ENCODE measurements around the gene PACRG. TPM values are rescaled to one million over a fixed set of nuclear protein-coding genes. Genes with fewer than 3 reads are reported as not detected.

Gene PACRG
- total RNA-seq, 2 experiments from 2014 or later, result 0.78 TPM; not detected in 1

DNA sequence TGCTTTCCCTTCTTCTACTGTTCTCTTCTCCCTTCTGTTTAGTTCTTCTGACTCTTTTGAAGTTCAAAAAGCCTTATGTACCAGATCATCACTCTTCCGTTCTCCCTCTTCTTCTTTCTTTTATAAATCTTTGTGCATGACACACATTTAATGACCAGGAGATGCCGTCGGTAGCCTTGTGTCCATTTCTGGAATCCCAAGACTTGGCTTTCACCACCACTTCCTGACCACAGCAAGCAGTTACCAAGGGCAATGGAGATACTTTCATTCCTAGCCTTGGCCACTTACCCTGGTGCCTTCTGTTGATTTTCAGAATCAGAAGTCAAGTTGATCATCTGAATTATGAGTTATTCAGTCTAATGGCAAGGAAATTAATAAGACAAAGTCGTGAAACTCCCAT, 418.3 kb downstream of the PACRG start:
- Mint-ChIP-seq H3K36me3 (ENCODE audit: low read depth) (no peaks in the 10 kb centered on the region), H3K4me3 (no peak overlapping the region), H3K4me1 (ENCODE audit: low read depth) (no peaks in the 10 kb centered on the region), H3K27ac (no peak overlapping the region), H3K27me3 (ENCODE audit: low read depth) (no peaks in the 10 kb centered on the region), H3K9me3 (ENCODE audit: insufficient read depth) (no peaks in the 10 kb centered on the region)
- ChIA-PET CTCF (no interaction called here), POLR2A (no interaction called here)
- ATAC-seq, result no peak
- no peak for DNase-seq

DNA sequence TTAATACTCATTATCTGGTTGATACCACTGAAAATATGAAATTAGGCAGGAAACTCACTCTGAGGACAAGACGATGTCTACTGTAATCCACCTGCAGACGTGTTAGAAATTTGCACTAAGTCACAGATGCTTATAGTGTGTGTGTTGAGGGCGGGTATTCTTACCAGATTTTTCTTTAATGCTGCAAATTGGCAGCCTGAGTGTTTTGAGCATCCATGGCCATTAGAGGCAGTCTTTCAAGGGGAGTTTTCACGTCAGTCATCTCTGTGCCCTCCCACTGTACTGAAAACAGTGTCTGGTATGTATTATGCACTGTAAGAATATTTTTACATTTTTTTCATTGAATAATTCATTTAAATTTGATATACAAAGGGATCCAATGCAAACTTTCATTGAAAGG, 420.2 kb downstream of the PACRG start:
- Mint-ChIP-seq H3K4me3 (no peak overlapping the region), H3K27me3 (ENCODE audit: low read depth) (no peaks in the 10 kb centered on the region), H3K9me3 (ENCODE audit: insufficient read depth) (no peaks in the 10 kb centered on the region), H3K36me3 (ENCODE audit: low read depth) (no peaks in the 10 kb centered on the region), H3K4me1 (ENCODE audit: low read depth) (no peaks in the 10 kb centered on the region), H3K27ac (no peak overlapping the region)
- ChIA-PET CTCF (no interaction called here), POLR2A (no interaction called here)
- DNase-seq (no peak), ATAC-seq (no peak)

DNA sequence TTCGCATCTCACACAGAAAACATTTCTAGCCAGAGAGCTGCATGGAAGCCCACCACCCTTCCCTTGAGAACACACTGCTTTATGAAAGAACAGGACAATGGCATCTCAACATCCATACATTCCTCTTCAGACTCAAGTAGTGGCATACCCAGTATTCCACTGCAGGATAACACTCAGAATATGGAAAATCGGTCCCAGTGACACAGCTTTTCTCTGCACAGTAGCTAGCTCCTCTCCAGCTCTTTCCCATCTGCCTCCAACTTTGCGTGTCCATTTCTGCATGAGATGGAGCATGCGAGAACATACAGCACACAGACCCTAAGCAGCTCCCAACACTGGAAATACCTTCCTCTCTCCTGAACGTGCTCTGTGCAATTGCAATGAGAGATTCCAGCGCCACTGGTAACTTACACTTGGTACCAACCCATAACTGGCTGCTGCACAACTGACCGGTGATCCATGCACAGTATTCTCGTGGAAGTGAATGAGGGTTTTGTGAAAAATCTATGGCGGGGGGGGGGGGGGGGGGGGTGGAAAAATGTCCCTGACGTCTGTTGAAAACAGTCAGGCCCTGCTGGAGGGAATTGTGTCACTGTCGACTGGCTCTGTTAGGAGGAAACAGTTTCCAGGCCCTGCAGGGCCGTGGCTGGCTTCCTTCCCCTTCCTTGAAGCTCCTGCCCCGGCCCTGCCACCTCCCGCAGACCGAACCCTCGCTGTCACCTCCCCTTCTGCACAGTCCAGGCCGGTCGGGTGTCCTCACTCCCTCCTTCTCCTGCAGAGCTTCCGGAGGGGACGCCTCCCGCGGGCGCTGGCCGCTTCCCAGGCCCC, 420.9 kb downstream of the PACRG start:
- no peak overlapping the region for H3K27ac Mint-ChIP-seq
- ChIA-PET CTCF (no interaction called here), POLR2A (no interaction called here)
- no peaks in the 10 kb centered on the region for H3K27me3 Mint-ChIP-seq (ENCODE audit: low read depth)
- no peaks in the 10 kb centered on the region for H3K4me1 Mint-ChIP-seq (ENCODE audit: low read depth)
- DNase-seq (no peak), ATAC-seq (no peak)
- H3K9me3 Mint-ChIP-seq (ENCODE audit: insufficient read depth), result no peaks in the 10 kb centered on the region
- no peak overlapping the region for H3K4me3 Mint-ChIP-seq
- no peaks in the 10 kb centered on the region for H3K36me3 Mint-ChIP-seq (ENCODE audit: low read depth)

DNA sequence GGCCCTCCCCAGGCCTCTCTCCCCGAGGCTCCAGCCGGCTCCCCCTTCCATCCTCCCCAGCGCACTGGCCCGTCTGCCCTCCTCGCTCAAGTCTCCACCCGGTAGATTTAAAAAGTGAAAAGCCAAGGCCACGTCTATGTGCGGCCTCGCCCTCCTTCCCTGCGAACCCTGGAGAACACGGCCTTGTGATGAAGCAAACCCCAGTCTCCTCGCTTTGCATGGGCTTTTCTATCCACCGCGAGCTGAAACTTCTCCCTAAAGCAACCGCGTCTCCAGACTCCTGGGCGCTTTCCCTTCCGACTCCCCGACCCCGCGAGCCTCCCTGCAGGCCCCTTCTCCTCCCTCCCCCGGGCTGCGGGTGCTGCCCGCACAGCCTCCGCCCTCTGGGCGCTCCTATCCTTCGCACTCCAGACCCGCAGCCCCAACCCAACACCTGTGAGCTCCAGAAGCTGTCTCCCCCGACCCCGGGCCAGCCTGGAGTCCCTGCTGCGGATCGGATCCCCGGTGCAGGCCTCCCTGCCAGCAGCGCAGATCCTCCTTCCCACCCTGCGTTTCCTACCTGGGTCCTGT, 421.6 kb downstream of the PACRG start:
- Mint-ChIP-seq H3K36me3 (ENCODE audit: low read depth) (no peaks in the 10 kb centered on the region), H3K27me3 (ENCODE audit: low read depth) (no peaks in the 10 kb centered on the region), H3K27ac (no peak overlapping the region), H3K4me3 (no peak overlapping the region), H3K4me1 (ENCODE audit: low read depth) (no peaks in the 10 kb centered on the region), H3K9me3 (ENCODE audit: insufficient read depth) (no peaks in the 10 kb centered on the region)
- ATAC-seq (no peak), DNase-seq (no peak)
- ChIA-PET POLR2A (no interaction called here), CTCF (no interaction called here)

DNA sequence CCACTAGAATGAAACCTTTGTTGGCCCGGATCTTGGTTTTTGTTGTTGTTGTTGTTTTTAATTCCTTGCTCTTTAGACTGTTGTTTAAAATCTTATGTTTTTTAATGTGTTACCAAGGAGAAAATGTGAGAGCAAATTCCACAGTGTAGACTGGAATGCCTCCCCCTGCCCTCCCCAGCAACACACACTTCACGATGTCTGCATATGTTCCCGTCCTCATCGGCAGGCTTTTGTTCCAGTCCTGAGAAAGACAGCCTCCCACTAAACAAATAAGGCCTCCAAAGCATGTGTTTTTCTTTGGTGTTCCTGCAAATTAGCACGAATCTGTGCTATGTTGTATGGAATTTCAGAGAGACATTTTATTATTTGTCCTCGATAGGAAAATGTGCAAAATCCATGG, 423.4 kb downstream of the PACRG start:
- no peaks in the 10 kb centered on the region for H3K4me1 Mint-ChIP-seq (ENCODE audit: low read depth)

DNA sequence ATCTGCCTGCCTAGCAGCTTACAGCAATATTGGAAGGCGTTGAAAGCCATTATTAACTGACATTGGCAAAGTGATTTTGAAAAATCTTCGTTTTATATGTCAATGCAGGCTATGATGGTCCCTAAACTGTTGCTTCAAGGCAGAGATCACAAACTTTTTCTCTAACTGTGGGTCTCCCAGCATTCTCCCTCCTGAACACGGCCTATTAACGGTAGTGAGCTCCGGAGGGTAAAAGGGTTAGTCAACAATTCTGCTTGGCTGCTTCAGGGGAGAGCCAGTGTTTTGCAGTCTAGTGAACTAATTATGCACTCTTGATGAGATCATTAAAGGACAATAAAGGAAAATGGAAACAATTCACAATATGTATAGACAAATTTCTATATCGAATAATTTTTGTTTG, 424.9 kb downstream of the PACRG start:
- H3K4me3 Mint-ChIP-seq, result no peak overlapping the region
- H3K27me3 Mint-ChIP-seq (ENCODE audit: low read depth), result no peaks in the 10 kb centered on the region
- no peak overlapping the region for H3K27ac Mint-ChIP-seq
- no peaks in the 10 kb centered on the region for H3K9me3 Mint-ChIP-seq (ENCODE audit: insufficient read depth)
- CTCF ChIA-PET, result no interaction called here
- ATAC-seq (no peak), DNase-seq (no peak)
- POLR2A ChIA-PET, result no interaction called here
- H3K36me3 Mint-ChIP-seq (ENCODE audit: low read depth), result no peaks in the 10 kb centered on the region
- H3K4me1 Mint-ChIP-seq (ENCODE audit: low read depth), result no peaks in the 10 kb centered on the region

More for the DNA sequence above, 423.4 kb downstream of the PACRG start:
- no peak for DNase-seq
- Mint-ChIP-seq H3K9me3 (ENCODE audit: insufficient read depth) (no peaks in the 10 kb centered on the region), H3K4me3 (no peak overlapping the region), H3K27ac (no peak overlapping the region), H3K27me3 (ENCODE audit: low read depth) (no peaks in the 10 kb centered on the region), H3K36me3 (ENCODE audit: low read depth) (no peaks in the 10 kb centered on the region)
- CTCF ChIA-PET, result no interaction called here
- no peak for ATAC-seq
- POLR2A ChIA-PET, result no interaction called here

DNA sequence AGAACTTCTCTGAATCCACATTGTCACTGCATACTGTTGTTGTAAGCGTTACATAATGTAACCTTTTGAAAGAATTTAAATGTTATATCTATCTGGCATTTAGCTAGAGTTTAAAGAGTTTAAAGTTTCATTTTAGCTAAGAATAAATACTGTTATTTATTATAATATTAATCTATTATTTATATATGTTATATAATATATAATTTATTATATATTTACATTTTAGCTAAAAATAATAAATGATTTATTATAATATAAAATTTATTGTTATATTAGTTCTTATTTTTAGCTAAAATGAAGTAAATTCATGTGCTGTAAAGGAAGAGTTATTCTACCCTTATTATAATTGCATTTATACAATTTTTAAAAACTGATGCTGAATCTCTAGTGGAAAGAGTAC, 431.3 kb downstream of the PACRG start:
- Mint-ChIP-seq H3K27me3 (ENCODE audit: low read depth) (no peaks in the 10 kb centered on the region), H3K9me3 (ENCODE audit: insufficient read depth) (no peaks in the 10 kb centered on the region), H3K4me1 (ENCODE audit: low read depth) (no peaks in the 10 kb centered on the region), H3K36me3 (ENCODE audit: low read depth) (no peaks in the 10 kb centered on the region), H3K4me3 (no peak overlapping the region), H3K27ac (no peak overlapping the region)
- POLR2A ChIA-PET, result no interaction called here
- DNase-seq (no peak), ATAC-seq (no peak)
- CTCF ChIA-PET, result interaction anchor here (1.4 kb wide), 1 partner anchor 12 kb away, joined by 4 read pairs; no protein-coding TSS in a partner anchor

DNA sequence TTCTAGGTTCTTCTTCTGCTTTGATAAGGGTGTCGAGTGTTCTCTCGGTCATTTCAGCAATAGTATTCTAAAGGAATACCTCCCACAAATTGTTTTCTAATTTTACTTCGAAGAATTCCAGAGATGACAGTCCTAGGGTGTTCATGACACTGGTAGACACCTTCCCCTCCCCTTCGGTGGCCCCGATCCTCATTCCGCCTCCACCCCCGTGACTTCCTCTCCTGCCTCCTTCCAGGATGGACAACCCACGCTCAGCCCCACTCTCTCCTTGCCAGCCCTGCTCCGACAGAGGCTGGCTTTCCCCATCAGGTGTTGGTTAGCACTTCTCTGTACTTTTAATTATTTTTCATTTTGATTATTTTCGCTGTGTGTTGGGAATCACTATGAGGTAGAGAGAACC, 431.9 kb downstream of the PACRG start:
- Mint-ChIP-seq H3K4me1 (ENCODE audit: low read depth) (no peaks in the 10 kb centered on the region), H3K27ac (no peak overlapping the region), H3K36me3 (ENCODE audit: low read depth) (no peaks in the 10 kb centered on the region), H3K27me3 (ENCODE audit: low read depth) (no peaks in the 10 kb centered on the region), H3K4me3 (no peak overlapping the region), H3K9me3 (ENCODE audit: insufficient read depth) (no peaks in the 10 kb centered on the region)
- no peak for DNase-seq
- ChIA-PET POLR2A (no interaction called here), CTCF (interaction anchor here (1.4 kb wide), 1 partner anchor 11 kb away, joined by 4 read pairs; no protein-coding TSS in a partner anchor)
- no peak for ATAC-seq

DNA sequence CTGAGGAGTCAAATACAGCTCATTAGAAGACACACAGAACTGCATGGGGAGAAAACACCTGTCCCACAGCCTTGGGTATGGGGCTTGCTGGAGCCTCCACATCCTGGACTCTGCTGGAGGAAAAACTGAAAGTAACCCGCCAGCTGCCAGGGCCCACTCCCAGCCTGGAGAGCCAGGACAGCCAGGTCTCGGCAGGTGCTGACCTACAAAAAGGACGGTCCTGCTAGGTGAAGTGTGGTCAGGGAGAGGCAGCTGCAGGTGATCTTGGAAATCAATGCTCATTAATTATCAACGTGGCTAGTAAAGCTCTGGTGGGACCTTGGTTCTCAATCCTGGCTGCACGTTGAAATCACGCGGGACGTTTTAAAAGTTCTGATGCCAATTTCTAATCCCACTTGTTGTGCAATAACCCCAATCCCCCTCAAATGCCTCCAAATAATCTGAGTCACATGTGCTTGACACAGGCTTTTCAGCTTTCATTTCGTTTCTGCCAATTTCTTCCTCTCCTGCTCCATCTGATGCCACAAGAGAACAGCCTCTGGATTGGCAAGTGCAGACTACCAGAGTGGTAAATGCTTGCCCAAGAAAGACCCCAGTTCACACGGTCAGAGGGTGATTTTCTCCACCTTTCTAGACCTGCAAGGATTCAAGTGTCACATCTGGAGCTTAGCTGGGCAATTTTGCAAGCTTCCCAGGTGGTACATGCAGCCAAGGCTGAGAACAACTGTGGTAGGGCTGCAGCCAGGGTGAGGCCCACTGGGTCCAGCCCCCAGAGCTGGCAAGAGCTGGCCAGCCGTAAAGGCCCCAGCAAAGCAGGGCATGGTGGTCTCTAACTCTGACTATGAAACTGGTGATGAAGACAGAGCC, 434.5 kb downstream of the PACRG start:
- CTCF ChIA-PET, result interaction anchor here (1.1 kb wide), 1 partner anchor 10 kb away, joined by 3 read pairs; no protein-coding TSS in a partner anchor
- no peaks in the 10 kb centered on the region for H3K4me1 Mint-ChIP-seq (ENCODE audit: low read depth)
- ATAC-seq (no peak), DNase-seq (no peak)
- H3K27me3 Mint-ChIP-seq (ENCODE audit: low read depth), result no peaks in the 10 kb centered on the region
- H3K36me3 Mint-ChIP-seq (ENCODE audit: low read depth), result no peaks in the 10 kb centered on the region
- no peak overlapping the region for H3K4me3 Mint-ChIP-seq
- H3K9me3 Mint-ChIP-seq (ENCODE audit: insufficient read depth), result no peaks in the 10 kb centered on the region
- POLR2A ChIA-PET, result no interaction called here
- H3K27ac Mint-ChIP-seq, result no peak overlapping the region

DNA sequence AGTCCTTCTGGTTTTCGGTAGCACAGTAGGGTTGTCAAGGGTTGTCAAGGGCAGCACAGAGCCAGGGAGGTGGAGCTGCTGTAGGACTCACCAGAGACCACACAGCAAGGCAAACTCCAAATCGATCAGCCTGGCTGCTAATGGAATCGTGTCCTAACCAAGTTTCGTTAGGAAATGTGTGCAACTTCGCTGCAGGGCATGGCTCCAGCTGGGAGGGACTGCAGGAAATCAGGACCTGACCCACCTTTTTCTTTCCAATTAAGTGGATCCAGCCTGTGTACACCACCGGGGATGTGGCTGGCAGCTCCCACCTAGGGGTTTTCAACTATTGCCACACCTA, 435.1 kb downstream of the PACRG start:
- no peak for ATAC-seq
- DNase-seq, result no peak
- Mint-ChIP-seq H3K4me3 (no peak overlapping the region), H3K36me3 (ENCODE audit: low read depth) (no peaks in the 10 kb centered on the region), H3K9me3 (ENCODE audit: insufficient read depth) (no peaks in the 10 kb centered on the region), H3K27ac (no peak overlapping the region), H3K4me1 (ENCODE audit: low read depth) (no peaks in the 10 kb centered on the region), H3K27me3 (ENCODE audit: low read depth) (no peaks in the 10 kb centered on the region)
- ChIA-PET POLR2A (no interaction called here), CTCF (interaction anchor here (1.1 kb wide), 1 partner anchor 9 kb away, joined by 3 read pairs; no protein-coding TSS in a partner anchor)

DNA sequence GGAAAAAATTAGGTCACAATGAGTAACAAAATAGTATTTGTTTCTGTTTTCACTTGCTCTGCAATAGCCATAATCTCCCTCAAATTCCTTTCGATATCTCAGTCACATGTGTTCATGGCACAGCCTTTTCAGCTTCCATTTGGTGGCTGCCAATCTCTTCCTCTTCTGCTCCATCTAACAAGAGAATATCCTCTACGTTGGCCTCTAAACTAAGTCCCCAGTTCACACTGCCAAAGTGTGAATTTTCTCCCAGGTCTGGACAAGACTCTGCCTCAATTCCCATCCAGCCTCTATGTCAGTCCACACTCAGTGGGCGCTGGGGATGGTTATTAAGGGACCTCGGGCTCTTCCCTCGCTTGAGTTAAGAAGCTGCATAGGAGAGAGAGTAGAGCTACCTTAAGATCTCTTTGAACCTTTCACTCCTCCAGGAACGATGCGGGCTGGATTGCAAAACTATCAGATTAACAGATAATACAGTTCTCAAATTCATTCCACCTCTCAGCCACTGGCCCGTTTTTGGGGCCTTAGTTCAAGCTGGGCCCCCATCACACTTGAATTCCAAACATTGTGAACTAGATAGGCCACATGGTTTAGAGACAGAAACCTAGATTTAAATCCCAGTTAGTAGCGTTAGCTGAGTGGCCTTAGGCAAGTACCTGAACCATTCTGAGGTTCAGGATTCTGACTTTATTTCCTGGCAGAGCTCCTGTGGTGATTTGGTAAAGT, 436.6 kb downstream of the PACRG start:
- H3K4me1 Mint-ChIP-seq (ENCODE audit: low read depth), result no peaks in the 10 kb centered on the region
- no peaks in the 10 kb centered on the region for H3K9me3 Mint-ChIP-seq (ENCODE audit: insufficient read depth)
- H3K27ac Mint-ChIP-seq, result no peak overlapping the region
- H3K27me3 Mint-ChIP-seq (ENCODE audit: low read depth), result no peaks in the 10 kb centered on the region
- H3K36me3 Mint-ChIP-seq (ENCODE audit: low read depth), result no peaks in the 10 kb centered on the region
- CTCF ChIA-PET, result interaction anchor here (0.9 kb wide), 1 partner anchor 14 kb away, joined by 4 read pairs; no protein-coding TSS in a partner anchor
- POLR2A ChIA-PET, result no interaction called here
- DNase-seq, result no peak
- no peak for ATAC-seq
- H3K4me3 Mint-ChIP-seq, result no peak overlapping the region

Measured in activated CD8-positive, alpha-beta T cell treated with anti-CD3 and anti-CD28 coated beads, Interleukin-2, amount 10 ng/mL, durations not matched to agents 7 days and 5 days (primary cell).